Fibroblast of villous mesenchyme (primary cell): ENCODE data around the gene IL17RB. TPM values are rescaled to one million over a fixed set of nuclear protein-coding genes. Genes with fewer than 3 reads are reported as not detected.

Source experiments
- DNase-seq: peaks from one replicate; pipeline ENCODE4 v3.0.0-alpha.2; 2010; ENCODE audit warnings: low read depth
- H3K4me3 ChIP-seq: 2 replicates; pipeline ENCODE4 v1.5.1; 2011; ENCODE audit warnings: low read depth, mild to moderate bottlenecking, low read length
- total RNA-seq: library from RNA; depleted of rRNA; stranded (reverse); fragments of >200 nt; gene quantifications from 2 replicates; pipeline ENCODE4 v1.2.3, GENCODE V29; 2012
- TF ChIP-seq, protein P1 (sequence below): IDR thresholded peaks from 2 replicates; pipeline ENCODE4 v1.5.1; 2012; ENCODE audit warnings: low read depth, mild to moderate bottlenecking, low read length; ENCODE audit not compliant: insufficient read depth

Gene IL17RB
- total RNA-seq, 1 donor: 0.43 TPM

DNA sequence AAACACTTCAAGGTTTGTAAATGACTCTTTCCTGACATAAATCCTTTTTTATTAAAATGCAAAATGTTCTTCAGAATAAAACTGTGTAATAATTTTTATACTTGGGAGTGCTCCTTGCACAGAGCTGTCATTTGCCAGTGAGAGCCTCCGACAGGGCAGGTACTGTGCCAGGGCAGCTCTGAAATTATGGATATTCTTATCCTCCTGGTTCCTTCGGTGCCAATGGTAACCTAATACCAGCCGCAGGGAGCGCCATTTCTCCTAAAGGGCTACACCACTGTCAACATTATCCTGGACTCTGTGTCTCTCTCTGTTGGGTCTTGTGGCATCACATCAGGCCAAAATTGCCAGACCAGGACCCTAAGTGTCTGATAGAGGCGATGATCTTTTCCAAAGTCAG, 33.1 kb upstream of the IL17RB start:
- TF ChIP-seq, protein P1, sequence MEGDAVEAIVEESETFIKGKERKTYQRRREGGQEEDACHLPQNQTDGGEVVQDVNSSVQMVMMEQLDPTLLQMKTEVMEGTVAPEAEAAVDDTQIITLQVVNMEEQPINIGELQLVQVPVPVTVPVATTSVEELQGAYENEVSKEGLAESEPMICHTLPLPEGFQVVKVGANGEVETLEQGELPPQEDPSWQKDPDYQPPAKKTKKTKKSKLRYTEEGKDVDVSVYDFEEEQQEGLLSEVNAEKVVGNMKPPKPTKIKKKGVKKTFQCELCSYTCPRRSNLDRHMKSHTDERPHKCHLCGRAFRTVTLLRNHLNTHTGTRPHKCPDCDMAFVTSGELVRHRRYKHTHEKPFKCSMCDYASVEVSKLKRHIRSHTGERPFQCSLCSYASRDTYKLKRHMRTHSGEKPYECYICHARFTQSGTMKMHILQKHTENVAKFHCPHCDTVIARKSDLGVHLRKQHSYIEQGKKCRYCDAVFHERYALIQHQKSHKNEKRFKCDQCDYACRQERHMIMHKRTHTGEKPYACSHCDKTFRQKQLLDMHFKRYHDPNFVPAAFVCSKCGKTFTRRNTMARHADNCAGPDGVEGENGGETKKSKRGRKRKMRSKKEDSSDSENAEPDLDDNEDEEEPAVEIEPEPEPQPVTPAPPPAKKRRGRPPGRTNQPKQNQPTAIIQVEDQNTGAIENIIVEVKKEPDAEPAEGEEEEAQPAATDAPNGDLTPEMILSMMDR: no peak
- no peak overlapping the region for H3K4me3 ChIP-seq
- no peak for DNase-seq

DNA sequence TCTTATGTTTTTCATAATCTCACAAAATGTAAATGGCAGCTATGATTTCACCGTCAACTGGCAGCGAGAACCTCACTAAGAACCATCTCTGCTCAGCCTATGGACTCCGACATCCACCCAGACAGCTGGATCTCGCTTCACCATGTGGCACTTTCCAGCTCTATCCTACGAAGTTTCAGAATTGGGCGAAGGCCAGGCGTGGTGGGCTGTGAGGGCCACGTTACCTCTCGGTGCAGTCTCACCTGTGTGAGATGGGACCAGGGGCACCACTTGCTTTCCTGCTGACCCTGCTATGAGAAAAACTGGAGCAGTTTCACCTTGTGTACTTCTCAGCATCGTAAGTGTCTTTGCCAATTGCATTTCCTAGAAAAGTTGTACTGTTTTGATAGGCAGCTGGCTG, 32.5 kb upstream of the IL17RB start:
- TF ChIP-seq, protein P1: no peak
- no peak for DNase-seq
- no peak overlapping the region for H3K4me3 ChIP-seq

DNA sequence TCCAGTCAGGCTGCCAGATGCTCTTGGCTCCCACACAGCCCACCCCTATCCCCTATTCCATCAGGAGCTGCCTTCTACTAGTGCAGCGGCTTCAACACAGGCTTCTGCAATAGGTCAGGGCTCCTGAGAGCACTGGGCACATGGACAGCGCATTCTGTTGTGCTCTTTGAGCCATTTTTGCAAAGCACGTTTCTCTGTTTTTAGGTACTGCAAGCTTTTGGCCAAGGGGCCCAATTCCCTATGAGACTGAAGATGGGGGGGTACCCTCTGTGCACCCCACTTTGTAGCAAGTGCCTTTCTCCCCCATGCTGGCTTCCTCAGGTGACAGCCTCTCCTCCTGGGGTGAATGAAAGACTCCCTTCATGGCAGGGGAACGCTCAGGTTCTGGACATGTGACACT, 31.3 kb upstream of the IL17RB start:
- no peak for DNase-seq
- TF ChIP-seq, protein P1: no peak
- no peak overlapping the region for H3K4me3 ChIP-seq

DNA sequence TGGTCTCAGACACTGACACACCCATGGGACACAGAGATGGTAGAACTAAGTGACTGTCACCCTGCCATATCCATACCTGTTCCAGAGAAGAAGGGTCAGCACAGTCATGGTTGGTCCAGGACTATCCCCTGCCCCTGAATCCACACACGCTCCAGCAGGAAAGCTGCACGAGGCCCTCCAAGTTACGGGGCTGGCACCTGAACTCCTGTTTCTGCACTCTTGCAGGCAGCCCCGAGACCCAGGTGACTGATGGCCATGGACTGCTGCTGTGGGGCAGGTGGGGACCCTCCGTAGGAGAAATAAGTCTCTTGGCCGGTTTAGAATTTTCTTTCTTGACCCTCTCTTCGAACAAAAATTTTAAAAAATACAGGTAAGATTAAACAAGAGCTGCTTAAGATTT, 30.7 kb upstream of the IL17RB start:
- H3K4me3 ChIP-seq: no peak overlapping the region
- TF ChIP-seq, protein P1: no peak
- DNase-seq: no peak

DNA sequence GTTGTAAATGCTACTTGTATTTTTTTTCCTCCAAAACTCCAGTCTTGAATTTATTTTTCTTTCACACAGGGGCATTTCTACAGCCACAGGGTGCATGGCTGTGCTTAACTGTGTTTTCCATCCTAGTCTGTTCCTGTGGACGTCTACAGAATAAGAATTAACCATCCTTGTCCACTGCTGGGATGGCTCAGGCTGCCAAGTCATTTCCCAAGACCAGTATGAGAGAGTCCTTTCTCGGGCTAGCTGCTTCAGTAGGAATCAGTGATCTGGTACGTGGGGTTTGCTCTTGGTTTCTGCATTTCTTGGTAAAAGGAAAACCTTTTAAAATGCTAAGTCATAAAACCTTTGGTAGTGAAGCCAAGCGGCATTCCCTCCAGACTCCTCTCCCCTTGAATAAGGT, 29.9 kb upstream of the IL17RB start:
- no peak overlapping the region for H3K4me3 ChIP-seq
- no peak for DNase-seq
- TF ChIP-seq, protein P1: no peak

DNA sequence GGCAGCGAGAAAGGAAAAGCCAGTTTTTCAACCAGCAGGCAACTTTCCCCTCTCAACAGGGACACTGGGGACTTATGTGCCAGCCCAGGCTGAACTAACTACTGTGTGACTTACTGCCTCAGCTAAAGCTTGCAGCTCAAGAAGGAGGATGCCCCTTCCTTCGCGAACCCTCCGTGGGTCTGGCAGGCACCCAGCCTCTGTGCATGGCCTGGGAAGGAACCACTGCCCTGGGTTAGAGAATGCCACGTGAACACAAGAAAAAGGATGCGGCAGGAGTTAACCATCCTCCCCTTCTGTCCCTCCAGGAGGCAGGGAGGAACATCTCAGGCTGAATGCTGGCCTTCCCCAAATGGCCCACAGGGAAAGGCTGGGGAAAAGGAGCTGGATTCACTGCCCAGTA, 29.2 kb upstream of the IL17RB start:
- TF ChIP-seq, protein P1: no peak
- DNase-seq: no peak
- no peak overlapping the region for H3K4me3 ChIP-seq

DNA sequence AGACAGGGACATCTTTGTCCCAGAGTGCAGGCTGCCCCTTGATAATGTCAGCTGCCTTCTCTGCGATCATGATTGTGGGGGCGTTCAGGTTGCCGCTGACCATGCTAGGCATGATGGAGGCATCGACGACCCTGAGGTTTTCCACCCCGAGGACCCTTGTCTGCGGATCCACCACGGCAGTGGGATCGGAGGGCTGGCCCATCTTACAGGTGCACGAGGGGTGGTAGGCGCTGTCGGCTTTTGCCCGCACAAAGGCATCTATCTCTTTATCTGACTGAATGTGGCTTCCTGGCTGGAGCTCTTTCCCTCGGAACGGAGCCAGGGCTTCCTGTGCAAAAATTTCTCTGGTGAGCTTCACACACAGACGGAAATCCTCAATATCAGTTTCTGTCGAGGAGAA, 28.6 kb upstream of the IL17RB start:
- DNase-seq: no peak
- TF ChIP-seq, protein P1: no peak
- H3K4me3 ChIP-seq: no peak overlapping the region
